ENCODE data around the gene SCEL. TPM values are rescaled to one million over a fixed set of nuclear protein-coding genes. Genes with fewer than 3 reads are reported as not detected.

SCEL gene
- total and polyA plus RNA-seq, 2 of the 4 experiments (the other 2 are of a cell fraction) = not detected

DNA sequence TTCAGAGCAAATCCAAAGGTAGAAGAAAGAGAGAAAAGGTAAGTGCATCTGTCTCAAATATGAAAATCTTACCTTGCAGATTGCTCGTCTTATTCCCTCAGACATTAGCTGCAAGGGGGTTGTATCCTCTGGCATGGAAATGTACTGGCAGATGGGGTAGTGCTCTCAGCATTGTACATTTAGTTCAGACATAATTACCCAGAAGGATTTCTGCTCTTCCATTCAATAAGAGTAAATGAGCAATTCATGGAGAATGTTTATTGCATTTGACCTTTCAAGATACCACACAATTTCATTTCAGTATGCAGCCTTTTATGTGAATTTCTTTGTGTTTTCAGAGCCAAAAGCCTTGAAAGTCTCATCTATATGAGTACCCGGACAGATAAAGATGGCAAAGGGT is 63.8 kb downstream of the SCEL start:
- intact Hi-C loops (cut with micrococcal nuclease) (no loop called here), in situ Hi-C loops (cut with MboI; ENCODE audit: low sequenced_read_pairs) (no loop called here)
- no peak overlapping the region for H2AFZ ChIP-seq (replicated peaks; ENCODE audit: low read length, poor library complexity)

More for the DNA sequence above, 63.8 kb downstream of the SCEL start:
- no peak overlapping the region for H2BK120ac ChIP-seq (ENCODE audit: low read depth, low read length)
- dilution Hi-C loops (cut with HindIII; ENCODE audit: low sequenced_read_pairs, unreplicated experiment) = no loop called here
- H3K27ac ChIP-seq (ENCODE audit: insufficient read depth, low read length) = no peak overlapping the region
- no peak overlapping the region for H2AK9ac ChIP-seq (replicated peaks; ENCODE audit: low read depth, low read length, poor library complexity)
- no peaks in the 10 kb centered on the region for H3K9me3 ChIP-seq (ENCODE audit: control insufficient read depth, insufficient read depth, low read length)
- no peak for TF ChIP-seq NFE2L2 (IDR thresholded peaks at IDR 0.05; ENCODE audit: low read depth, low read length)
- TF ChIP-seq, protein P1, sequence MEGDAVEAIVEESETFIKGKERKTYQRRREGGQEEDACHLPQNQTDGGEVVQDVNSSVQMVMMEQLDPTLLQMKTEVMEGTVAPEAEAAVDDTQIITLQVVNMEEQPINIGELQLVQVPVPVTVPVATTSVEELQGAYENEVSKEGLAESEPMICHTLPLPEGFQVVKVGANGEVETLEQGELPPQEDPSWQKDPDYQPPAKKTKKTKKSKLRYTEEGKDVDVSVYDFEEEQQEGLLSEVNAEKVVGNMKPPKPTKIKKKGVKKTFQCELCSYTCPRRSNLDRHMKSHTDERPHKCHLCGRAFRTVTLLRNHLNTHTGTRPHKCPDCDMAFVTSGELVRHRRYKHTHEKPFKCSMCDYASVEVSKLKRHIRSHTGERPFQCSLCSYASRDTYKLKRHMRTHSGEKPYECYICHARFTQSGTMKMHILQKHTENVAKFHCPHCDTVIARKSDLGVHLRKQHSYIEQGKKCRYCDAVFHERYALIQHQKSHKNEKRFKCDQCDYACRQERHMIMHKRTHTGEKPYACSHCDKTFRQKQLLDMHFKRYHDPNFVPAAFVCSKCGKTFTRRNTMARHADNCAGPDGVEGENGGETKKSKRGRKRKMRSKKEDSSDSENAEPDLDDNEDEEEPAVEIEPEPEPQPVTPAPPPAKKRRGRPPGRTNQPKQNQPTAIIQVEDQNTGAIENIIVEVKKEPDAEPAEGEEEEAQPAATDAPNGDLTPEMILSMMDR (conservative IDR thresholded peaks at IDR 0.05; ENCODE audit: low read depth, low read length) = no peak
- TF ChIP-seq SMC3 (IDR thresholded peaks at IDR 0.05; ENCODE audit: low read depth, low read length) = no peak
- TF ChIP-seq RCOR1 (IDR thresholded peaks at IDR 0.05; ENCODE audit: insufficient replicate concordance, low read length) = no peak
- TF ChIP-seq RFX5 (IDR thresholded peaks at IDR 0.05; ENCODE audit: low read depth, low read length) = no peak
- TF ChIP-seq CEBPB (IDR thresholded peaks at IDR 0.05; ENCODE audit: low read depth, low read length) = no peak
- no peak for TF ChIP-seq MAZ (IDR thresholded peaks at IDR 0.05; ENCODE audit: borderline replicate concordance, low read depth, low read length)
- H2BK5ac ChIP-seq (ENCODE audit: low read depth, low read length, poor library complexity, severe bottlenecking) = no peak overlapping the region
- H3K9ac ChIP-seq (ENCODE audit: low read depth, low read length) = no peak overlapping the region
- H2BK20ac ChIP-seq (ENCODE audit: low read depth, low read length) = no peak overlapping the region
- H3K36me3 ChIP-seq (ENCODE audit: control insufficient read depth, insufficient read depth, low read length) = no peaks in the 10 kb centered on the region
- ChIA-PET CTCF (no interaction called here), POLR2A (ENCODE audit: unreplicated experiment) (no interaction called here)
- DNase-seq (no peak), ATAC-seq (ENCODE audit: low read depth) (no peak)
- H3K14ac ChIP-seq (replicated peaks; ENCODE audit: low read depth, low read length) = no peak overlapping the region
- BruUV-seq (replicated peaks) = no TSS peak
- no peak overlapping the region for H4K8ac ChIP-seq (ENCODE audit: low read depth in 2 of 2, low read length in 2 of 2)
- H2BK15ac ChIP-seq (ENCODE audit: low read depth, low read length) = no peak overlapping the region
- no peaks in the 10 kb centered on the region for H3K27me3 ChIP-seq (ENCODE audit: control insufficient read depth, insufficient read depth, low read length)
- no peak overlapping the region for H4K91ac ChIP-seq (ENCODE audit: insufficient read depth, low read depth, low read length)
- no peak overlapping the region for H3K4me3 ChIP-seq (ENCODE audit: insufficient read depth, low read depth, low read length)
- no peaks in the 10 kb centered on the region for H3K79me1 ChIP-seq (ENCODE audit: low read depth in 1 of 2, low read length in 2 of 2)
- H3K18ac ChIP-seq (ENCODE audit: low read depth, low read length) = no peak overlapping the region
- 80% methylated on average over 1 of the region's 2 CpGs; no CpG with 5 or more reads in 1 of the 2 experiments for WGBS, 2 experiments (ENCODE audit: extremely low coverage in 2 of 2, insufficient read length in 1 of 2)
- no peak overlapping the region for H3K4ac ChIP-seq (ENCODE audit: low read depth, low read length)
- no peak overlapping the region for H4K5ac ChIP-seq (ENCODE audit: low read depth, low read length)
- no peak overlapping the region for H2AK5ac ChIP-seq (ENCODE audit: low read depth, low read length)
- no peak overlapping the region for H3K56ac ChIP-seq (ENCODE audit: extremely low read depth, insufficient read depth, low read length)
- H3K4me2 ChIP-seq (ENCODE audit: low read depth, low read length) = no peak overlapping the region
- no peaks in the 10 kb centered on the region for H3K9me1 ChIP-seq (ENCODE audit: insufficient read depth, low read length)
- H4K20me1 ChIP-seq (ENCODE audit: insufficient read depth, low read length) = no peaks in the 10 kb centered on the region
- H3K4me1 ChIP-seq (ENCODE audit: control insufficient read depth, insufficient read depth, low read length) = no peaks in the 10 kb centered on the region
- H3K23ac ChIP-seq (ENCODE audit: low read depth, low read length) = no peak overlapping the region

Measured in IMR-90 (cell line).